ENCODE measurements around the gene ABCG1.
"Not testable (repeated sequence)": the region's sequence is repeated elsewhere in the genome, so short reads cannot be mapped to it uniquely, and the experiment has no call there.

ABCG1 gene

DNA sequence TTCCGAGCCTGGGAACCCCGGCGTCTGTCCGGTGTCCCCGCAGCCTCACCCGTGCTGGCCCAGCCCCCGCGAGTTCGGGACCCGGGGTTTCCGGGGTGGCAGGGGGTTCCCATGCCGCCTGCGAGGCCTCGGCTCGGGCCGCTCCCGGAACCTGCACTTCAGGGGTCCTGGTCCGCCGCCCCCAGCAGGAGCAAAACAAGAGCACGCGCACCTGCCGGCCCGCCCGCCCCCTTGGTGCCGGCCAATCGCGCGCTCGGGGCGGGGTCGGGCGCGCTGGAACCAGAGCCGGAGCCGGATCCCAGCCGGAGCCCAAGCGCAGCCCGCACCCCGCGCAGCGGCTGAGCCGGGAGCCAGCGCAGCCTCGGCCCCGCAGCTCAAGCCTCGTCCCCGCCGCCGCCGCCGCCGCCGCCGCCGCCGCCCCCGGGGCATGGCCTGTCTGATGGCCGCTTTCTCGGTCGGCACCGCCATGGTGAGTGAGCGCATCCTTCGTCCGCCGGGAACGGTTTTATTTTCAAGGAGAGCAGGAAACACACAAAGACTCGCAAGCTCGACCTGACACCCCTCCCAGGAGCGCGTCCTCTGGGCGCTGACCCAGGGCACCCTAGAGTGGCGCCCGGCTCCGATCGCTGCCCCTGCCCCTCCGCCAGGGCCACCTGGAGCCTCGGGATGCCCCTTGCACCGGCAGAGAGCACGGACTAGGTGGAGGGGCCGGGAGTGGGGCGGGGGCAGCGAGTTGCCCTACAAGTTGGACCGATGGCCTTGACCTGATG, at the start of gene ABCG1:
TSS of gene ABCG1 (plus strand) at position 305 of the 770 bp plus-strand sequence. CDS start at position 428, 123 bp downstream.
- H3K27ac Mint-ChIP-seq: peak within 1 kb of the TSS; percentile 89
- peaks cover 31% of the 10 kb centered on the region for H3K4me1 Mint-ChIP-seq
- peaks cover 12% of the 10 kb centered on the region for H3K36me3 Mint-ChIP-seq
- CTCF ChIA-PET: interaction anchor here (1.0 to 4.1 kb wide), 8 partner anchors 11 to 55 kb away, joined by 4 to 25 read pairs (median 8); no protein-coding TSS in a partner anchor
- H3K4me3 Mint-ChIP-seq: peak within 1 kb of the TSS; percentile 84
- DNase-seq: peak; percentile 68
- peaks cover 13% of the 10 kb centered on the region for H3K9me3 Mint-ChIP-seq
- H3K27me3 Mint-ChIP-seq: peaks cover 8% of the 10 kb centered on the region

DNA sequence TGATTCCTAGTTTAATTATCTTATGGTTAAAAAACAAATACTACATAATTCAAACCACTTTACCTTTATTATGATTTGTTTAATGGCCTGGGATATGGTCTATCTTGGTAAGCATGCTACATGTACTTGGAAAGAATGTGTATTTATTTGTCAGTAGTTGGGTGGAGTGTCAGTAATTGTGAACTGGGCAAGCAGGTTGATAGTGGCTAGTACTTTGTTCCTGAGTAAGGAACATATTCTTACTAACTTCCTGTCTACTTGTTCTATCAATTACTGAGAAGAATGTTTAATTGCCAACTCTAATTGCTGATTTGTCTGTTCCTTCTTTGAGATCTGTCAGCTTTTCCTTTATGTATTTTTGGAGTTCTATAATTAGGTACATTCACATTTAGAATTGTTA, 49.2 kb upstream of the ABCG1 start:
- DNase-seq: no peak
- Mint-ChIP-seq H3K27me3 (peaks cover 10% of the 10 kb centered on the region), H3K36me3 (no peaks in the 10 kb centered on the region), H3K9me3 (no peaks in the 10 kb centered on the region), H3K27ac (no peak overlapping the region), H3K4me1 (peaks cover 2% of the 10 kb centered on the region), H3K4me3 (no peak overlapping the region)
- CTCF ChIA-PET: no interaction called here

DNA sequence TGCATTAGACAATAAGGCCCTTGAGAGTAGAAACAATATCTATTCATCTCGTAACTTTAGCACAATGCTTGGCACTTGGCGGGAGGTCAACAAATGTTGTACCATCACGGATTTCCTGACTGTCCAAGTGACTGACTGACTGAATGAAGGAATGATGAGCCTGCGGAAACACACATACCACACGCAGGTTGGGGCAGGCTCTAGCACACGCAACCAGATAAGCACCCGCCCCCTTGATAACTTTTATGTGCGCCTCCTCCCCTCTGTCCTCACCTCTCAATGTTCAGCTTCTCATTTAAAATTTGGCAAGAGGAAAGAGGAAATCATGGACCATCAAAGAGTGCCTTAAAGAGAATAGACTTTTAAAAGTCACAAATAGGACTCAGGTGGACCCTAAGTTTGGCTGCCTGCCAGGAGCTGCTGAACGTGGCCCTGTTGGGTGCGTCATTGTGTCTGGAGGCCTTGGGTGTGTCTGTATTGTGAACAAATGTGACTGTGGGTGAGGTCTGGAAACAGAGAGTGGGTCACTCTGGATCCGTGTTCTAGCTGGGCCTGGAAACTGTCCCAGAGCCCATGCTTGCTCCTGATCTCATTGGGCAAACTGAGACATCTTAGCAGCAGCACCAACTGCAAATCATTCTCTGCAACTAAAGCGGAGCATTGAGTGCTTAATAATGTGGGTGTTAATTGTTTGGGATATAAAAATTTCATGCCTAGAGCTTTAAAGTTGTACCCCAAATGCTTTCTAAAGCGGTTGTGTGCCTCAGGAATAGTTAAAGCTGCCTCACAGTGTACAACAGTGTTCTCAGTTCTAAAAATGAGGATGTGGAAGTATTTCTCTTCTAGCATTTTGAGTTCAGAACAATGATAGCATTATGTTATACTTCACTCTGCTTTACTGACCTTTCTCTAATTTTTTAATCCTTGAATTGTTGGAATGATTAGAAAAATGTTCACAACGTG, 47.6 kb upstream of the ABCG1 start:
- no peaks in the 10 kb centered on the region for H3K9me3 Mint-ChIP-seq
- H3K36me3 Mint-ChIP-seq: no peaks in the 10 kb centered on the region
- CTCF ChIA-PET: interaction anchor here (0.7 kb wide), 1 partner anchor 108 kb away, joined by 3 read pairs; no protein-coding TSS in a partner anchor
- DNase-seq: no peak
- no peaks in the 10 kb centered on the region for H3K4me1 Mint-ChIP-seq
- peaks cover 26% of the 10 kb centered on the region for H3K27me3 Mint-ChIP-seq
- H3K4me3 Mint-ChIP-seq: no peak overlapping the region
- no peak overlapping the region for H3K27ac Mint-ChIP-seq

DNA sequence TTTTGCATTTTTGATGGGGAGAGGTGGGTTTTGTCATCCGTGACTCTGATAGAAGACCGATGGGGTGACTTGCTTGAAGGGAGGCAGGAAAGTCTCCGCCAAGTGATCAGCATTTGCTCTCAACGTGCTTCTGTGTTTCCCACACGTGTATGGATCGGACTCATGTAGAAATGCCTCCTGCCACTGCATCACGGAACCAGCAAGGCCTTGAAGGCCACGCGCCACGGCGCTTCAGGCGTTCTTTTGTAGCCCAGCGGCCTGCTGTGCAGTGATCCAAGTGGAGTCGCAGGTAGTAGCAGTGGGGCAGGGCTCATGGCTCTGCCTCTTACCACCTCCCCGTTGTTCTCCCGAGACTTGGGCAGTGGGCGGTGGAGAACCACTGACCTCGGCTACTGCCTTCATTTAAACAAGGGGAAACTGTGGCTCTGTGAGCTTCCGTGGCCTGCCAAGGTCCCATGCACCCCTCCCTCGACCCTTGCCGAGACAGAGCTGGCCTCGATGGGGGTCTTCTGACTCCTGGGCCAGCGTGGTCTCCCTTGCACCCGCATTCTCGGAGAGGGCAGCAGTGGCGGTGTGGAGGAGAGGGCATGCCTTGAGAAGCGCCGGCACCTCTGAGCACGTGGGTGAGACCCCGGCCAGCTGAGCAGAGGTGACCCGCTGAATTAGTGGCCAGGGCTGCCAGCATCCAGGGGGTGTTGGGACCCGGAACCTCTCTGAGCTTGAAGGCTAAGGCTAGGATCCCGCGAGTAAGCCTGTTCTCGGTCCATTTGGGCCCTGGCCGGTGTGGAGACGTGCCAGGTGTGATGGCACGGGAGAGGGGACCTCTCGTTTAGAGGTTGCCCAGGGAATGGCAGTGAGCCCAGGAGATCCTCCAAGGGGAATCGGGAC, 46.1 kb upstream of the ABCG1 start:
- Mint-ChIP-seq H3K27ac (no peak overlapping the region), H3K36me3 (no peaks in the 10 kb centered on the region)
- CTCF ChIA-PET: interaction anchor here (1.3 kb wide), 1 partner anchor 9 kb away, joined by 5 read pairs; no protein-coding TSS in a partner anchor

DNA sequence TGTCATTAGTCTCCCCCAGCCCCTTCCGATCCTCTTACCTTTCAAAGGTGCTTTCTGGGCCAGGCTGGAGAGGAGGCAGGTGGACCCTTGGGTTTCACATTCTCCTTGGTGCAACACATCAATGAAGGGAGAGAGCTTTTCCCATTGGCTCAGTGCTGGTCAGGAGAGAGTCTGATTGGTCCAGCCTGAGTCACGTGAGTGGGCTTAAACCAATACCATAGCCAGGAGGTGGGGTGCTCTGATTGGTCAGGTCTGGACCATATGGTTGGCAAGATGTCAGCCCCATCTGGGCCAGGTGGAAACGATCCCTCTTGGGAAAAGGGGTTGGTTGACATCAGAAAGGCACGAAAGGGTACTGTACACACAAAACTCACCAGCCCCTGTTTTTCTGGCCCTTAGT, 44.8 kb upstream of the ABCG1 start:
- DNase-seq: no peak
- no peak overlapping the region for H3K4me3 Mint-ChIP-seq
- no peaks in the 10 kb centered on the region for H3K36me3 Mint-ChIP-seq
- H3K27ac Mint-ChIP-seq: no peak overlapping the region
- no peaks in the 10 kb centered on the region for H3K9me3 Mint-ChIP-seq
- H3K4me1 Mint-ChIP-seq: no peaks in the 10 kb centered on the region
- H3K27me3 Mint-ChIP-seq: peaks cover 30% of the 10 kb centered on the region
- CTCF ChIA-PET: interaction anchor here (0.7 to 2.4 kb wide), 3 partner anchors 10 to 84 kb away, joined by 3 to 6 read pairs (median 5); no protein-coding TSS in a partner anchor

More for the DNA sequence above, 46.1 kb upstream of the ABCG1 start:
- Mint-ChIP-seq H3K4me3 (no peak overlapping the region), H3K4me1 (no peaks in the 10 kb centered on the region), H3K27me3 (peaks cover 30% of the 10 kb centered on the region), H3K9me3 (no peaks in the 10 kb centered on the region)
- no peak for DNase-seq

DNA sequence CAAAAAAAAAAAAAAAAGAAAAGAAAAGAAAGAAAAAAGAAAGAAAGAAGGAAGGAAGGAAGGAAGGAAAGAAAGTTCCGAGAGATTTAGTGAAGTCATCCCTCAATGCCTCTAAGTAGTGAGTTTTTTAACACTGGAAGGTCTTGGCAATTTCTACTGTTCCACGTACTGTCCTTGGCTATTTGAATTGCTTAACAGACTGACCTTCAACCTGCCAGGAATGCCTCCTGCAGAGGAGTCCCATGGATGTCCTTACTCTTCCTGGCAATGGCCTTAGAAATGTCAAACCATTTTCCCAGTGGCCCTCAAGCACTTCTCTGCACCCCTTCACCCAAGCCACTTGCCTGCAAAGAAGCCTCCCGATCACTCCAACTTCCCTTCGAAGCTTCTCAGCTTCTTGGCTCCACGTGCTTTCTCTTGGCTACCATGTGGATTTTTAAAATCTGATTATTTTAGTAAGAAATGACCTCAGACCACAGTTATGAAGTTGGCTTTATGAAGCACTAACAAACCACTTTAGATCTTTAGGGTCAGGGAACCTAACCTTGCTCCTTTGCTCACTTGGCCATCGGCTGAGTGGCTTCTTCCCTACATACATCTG, 43.7 kb upstream of the ABCG1 start:
- CTCF ChIA-PET: interaction anchor here (0.8 to 2.4 kb wide), 3 partner anchors 11 to 83 kb away, joined by 3 to 6 read pairs (median 3); no protein-coding TSS in a partner anchor
- Mint-ChIP-seq H3K27ac (no peak overlapping the region), H3K27me3 (peaks cover 30% of the 10 kb centered on the region), H3K36me3 (no peaks in the 10 kb centered on the region), H3K4me1 (no peaks in the 10 kb centered on the region), H3K4me3 (no peak overlapping the region), H3K9me3 (no peaks in the 10 kb centered on the region)
- DNase-seq: no peak

DNA sequence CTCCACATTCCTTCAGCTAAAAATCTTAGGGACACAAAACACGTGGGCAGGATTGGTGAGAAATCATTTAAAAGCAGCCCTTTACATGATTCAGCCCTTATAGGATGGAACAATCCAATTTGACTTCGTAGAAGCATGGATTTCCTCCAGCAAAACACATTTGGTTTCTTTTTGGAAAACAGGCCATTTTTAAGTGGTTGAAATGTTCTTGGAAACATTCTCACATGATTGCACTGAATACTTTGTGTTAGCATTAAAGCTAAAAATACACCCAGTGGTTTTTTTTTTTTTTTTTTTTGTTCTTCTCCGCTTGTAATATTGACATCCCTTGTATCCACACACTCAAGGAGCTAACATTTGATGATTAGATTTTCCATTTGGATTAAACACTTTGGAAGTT, 42.1 kb upstream of the ABCG1 start:
- H3K27me3 Mint-ChIP-seq: peaks cover 30% of the 10 kb centered on the region
- CTCF ChIA-PET: interaction anchor here (0.7 kb wide), 1 partner anchor 11 kb away, joined by 3 read pairs; no protein-coding TSS in a partner anchor
- no peaks in the 10 kb centered on the region for H3K4me1 Mint-ChIP-seq
- H3K4me3 Mint-ChIP-seq: no peak overlapping the region
- H3K27ac Mint-ChIP-seq: no peak overlapping the region
- no peaks in the 10 kb centered on the region for H3K9me3 Mint-ChIP-seq
- DNase-seq: no peak
- peaks cover 2% of the 10 kb centered on the region for H3K36me3 Mint-ChIP-seq

DNA sequence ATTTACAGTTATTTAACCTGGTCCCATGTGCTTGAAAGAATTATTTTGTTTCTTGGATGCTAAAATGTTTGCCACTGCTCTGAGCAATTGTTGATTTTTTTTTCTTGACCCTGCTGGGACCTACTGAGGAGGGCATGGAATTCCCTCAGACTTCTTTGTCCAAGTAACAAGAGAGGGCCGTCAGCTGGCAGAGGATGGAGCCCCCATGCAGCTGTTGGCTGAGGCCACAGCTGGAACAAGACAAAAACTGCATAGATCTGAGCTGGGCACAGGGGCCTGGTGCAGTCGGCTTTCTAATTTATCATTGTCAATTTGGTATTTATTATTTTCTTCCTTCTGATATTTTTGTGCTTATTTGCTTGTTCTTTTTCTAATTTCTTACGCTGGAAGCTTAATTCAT, 39.6 kb upstream of the ABCG1 start:
- H3K4me3 Mint-ChIP-seq: no peak overlapping the region
- peaks cover 2% of the 10 kb centered on the region for H3K36me3 Mint-ChIP-seq
- no peak overlapping the region for H3K27ac Mint-ChIP-seq
- no peak for DNase-seq
- H3K4me1 Mint-ChIP-seq: no peaks in the 10 kb centered on the region
- peaks cover 21% of the 10 kb centered on the region for H3K27me3 Mint-ChIP-seq
- CTCF ChIA-PET: no interaction called here
- H3K9me3 Mint-ChIP-seq: no peaks in the 10 kb centered on the region

DNA sequence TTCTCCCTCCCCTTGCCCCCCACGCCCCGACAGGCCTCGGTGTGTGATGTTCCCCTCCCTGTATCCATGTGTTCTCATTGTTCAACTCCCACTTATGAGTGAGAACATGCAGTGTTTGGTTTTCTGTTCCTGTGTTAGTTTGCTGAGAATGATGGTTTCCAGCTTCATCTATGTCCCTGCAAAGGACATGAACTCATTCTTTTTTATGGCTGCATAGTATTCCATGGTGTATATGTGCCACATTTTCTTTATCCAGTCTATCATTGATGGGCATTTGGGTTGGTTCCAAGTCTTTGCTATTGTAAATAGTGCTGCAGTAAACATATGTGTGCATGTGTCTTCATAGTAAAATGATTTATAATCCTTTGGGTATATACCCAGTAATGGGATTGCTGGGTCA, 38.9 kb upstream of the ABCG1 start:
- H3K36me3 Mint-ChIP-seq, CTCF ChIA-PET, DNase-seq, H3K9me3 Mint-ChIP-seq, H3K27ac Mint-ChIP-seq, H3K4me3 Mint-ChIP-seq, H3K4me1 Mint-ChIP-seq: not testable (repeated sequence)
- H3K27me3 Mint-ChIP-seq: peaks cover 18% of the 10 kb centered on the region

DNA sequence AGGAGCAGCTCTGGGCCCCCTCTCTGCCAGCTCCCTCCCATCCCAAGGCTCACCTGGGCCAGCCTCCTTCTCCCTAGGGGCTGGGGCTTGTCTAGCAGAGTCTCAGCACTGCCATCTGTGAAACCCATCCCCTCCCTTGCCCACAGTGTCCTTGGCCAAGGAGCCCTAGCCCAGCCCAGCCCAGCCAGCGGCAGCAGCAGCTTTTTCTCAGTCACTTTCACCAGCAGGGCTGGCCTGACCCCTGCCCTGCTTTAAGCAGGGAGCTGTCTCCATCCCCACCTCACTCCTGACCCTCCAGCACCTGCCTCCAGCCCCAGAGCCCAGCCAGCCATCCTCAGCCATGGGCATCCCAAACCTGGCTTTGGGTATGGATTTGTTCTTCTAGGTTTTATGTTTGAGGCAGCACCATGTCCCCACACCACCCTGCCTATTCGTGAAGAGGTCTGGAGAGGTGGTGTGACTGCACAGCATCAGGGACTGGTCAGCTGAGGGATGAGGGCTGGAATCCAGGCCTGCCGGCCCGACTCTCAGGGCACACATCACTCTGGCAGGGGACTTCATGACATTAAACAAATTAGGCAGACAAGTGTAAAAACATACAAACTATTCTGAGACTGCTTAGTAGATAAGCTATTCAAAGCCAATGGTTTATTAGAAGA, 36.1 kb upstream of the ABCG1 start:
- DNase-seq: no peak
- CTCF ChIA-PET: interaction anchor here (1.0 kb wide), 1 partner anchor 19 kb away, joined by 3 read pairs; no protein-coding TSS in a partner anchor
- no peaks in the 10 kb centered on the region for H3K27me3 Mint-ChIP-seq

DNA sequence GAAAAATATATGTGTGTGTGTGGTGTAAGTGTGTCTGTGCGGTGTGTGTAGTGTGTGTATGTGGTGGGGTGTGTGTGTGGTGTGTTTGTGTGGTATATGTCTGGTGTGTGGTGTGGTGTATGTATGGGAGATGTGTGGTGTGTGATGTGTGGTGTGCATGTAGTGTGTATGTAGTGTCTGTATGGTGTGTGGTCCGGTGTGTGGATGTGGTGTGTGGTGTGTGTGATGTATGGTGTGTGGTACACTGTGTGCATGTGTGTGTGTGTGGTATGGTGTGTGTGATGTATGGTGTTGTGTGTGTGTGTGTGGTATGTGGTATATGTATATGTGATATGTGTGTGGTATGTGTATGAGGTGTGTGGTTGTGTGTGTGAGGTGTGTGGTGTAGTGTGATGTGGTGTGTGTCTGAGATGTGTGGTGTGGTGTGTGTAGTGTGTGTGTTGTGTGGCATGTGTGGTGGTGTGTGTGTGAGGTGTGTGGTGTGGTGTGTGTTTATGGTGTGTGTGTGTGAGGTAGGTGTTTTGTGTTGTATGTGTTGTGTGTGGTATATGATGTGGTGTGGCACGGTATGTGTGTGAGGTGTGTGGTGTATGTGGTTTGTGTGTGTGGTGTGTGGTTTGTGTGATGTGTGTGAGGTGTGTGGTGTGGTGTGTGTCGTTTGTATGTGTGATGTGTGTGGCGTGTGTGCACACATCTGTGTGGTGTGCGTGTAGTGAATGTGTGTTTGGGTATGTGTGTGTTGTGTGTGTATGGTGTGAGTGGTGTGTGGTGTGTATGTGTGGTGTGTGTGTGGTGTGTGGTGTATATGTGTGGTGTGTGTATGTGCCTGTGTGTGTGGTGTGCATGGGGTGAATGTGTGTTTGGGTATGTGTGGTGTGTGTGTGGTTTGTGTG, 35.3 kb upstream of the ABCG1 start:
- H3K27ac Mint-ChIP-seq: no peak overlapping the region
- DNase-seq: no peak
- peaks cover 18% of the 10 kb centered on the region for H3K9me3 Mint-ChIP-seq
- CTCF ChIA-PET: interaction anchor here (1.0 kb wide), 1 partner anchor 19 kb away, joined by 3 read pairs; no protein-coding TSS in a partner anchor
- no peak overlapping the region for H3K4me3 Mint-ChIP-seq
- peaks cover 20% of the 10 kb centered on the region for H3K36me3 Mint-ChIP-seq
- H3K27me3 Mint-ChIP-seq: no peaks in the 10 kb centered on the region
- peaks cover 33% of the 10 kb centered on the region for H3K4me1 Mint-ChIP-seq

More for the DNA sequence above, 36.1 kb upstream of the ABCG1 start:
- Mint-ChIP-seq H3K4me3 (no peak overlapping the region), H3K9me3 (peaks cover 18% of the 10 kb centered on the region), H3K36me3 (peaks cover 20% of the 10 kb centered on the region), H3K4me1 (peaks cover 25% of the 10 kb centered on the region), H3K27ac (no peak overlapping the region)

DNA sequence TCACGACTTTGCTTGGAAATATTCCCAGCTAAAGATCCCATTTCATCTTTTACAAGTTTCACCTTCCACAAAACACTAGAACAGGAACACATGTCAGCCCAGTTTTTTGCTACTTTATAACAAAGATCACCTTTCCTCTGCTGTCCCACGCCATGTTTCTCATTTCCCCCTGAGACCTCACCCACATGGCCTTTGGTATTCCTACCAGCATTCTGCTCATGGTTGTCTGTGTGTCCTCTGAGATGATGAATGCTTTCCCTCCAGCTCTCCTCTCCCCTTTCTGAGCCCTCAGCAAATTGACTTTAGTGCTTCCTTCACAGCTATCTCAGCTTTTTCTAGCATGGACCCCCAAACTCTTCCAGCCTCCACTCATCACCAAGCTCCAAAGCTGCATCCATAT, 32.3 kb upstream of the ABCG1 start:
- peaks cover 60% of the 10 kb centered on the region for H3K4me1 Mint-ChIP-seq
- no peaks in the 10 kb centered on the region for H3K27me3 Mint-ChIP-seq
- peaks cover 23% of the 10 kb centered on the region for H3K9me3 Mint-ChIP-seq
- peak overlapping the region; percentile 98 for H3K27ac Mint-ChIP-seq
- no peak overlapping the region for H3K4me3 Mint-ChIP-seq
- CTCF ChIA-PET: interaction anchor here (1.1 kb wide), 1 partner anchor 82 kb away, joined by 3 read pairs; no protein-coding TSS in a partner anchor
- peaks cover 18% of the 10 kb centered on the region for H3K36me3 Mint-ChIP-seq
- no peak for DNase-seq

All from activated naive CD4-positive, alpha-beta T cell treated with anti-CD3 and anti-CD28 coated beads, Interleukin-2, amount 10 ng/mL, durations not matched to agents 7 days and 5 days (primary cell).